GM12878 (cell line): ENCODE data around the gene ARL6. TPM values are rescaled to one million over a fixed set of nuclear protein-coding genes. Genes with fewer than 3 reads are reported as not detected.
"Not testable (repeated sequence)": the region's sequence is repeated elsewhere in the genome, so short reads cannot be mapped to it uniquely, and the experiment has no call there.

Source experiments
- ATAC-seq: fragments of 200-7000 bp; cut with Tn5 transposase; 3 replicates; pipeline ENCODE4 v1.9.1; 2020; ENCODE audit warnings: mild to moderate bottlenecking, moderate library complexity
- BruUV-seq: library from RNA; stranded (reverse); fragments of 400-500 nt; replicated peaks from 2 replicates; lab custom pipeline; 2021; lab: Mats Ljungman, UMichigan
- CTCF ChIA-PET: fragments of 300-600 bp; sonication (Branson Sonifier 250); formaldehyde crosslinking; extraction: SDS; loops from one replicate; lab custom pipeline; 2021; ENCODE audit warnings: inconsistent platforms; lab: Yijun Ruan, JAX
- POLR2A ChIA-PET: fragments of 350-600 bp; formaldehyde crosslinking; extraction: SDS; loops from one replicate; lab custom pipeline; 2021; ENCODE audit warnings: inconsistent platforms; lab: Charles Lee
- RAD21 ChIA-PET: fragments of 300-600 bp; sonication (Branson Sonifier 250); formaldehyde crosslinking; loops from one replicate; lab custom pipeline; 2023; ENCODE audit warnings: antibody characterized with exemption; ENCODE audit not compliant: unreplicated experiment; lab: Charles Lee
- SMC1A ChIA-PET: fragments of 300-600 bp; sonication (Branson Sonifier 250); formaldehyde crosslinking; loops from one replicate; lab custom pipeline; 2023; ENCODE audit not compliant: unreplicated experiment, uncharacterized antibody; lab: Charles Lee
- DNase-seq: peaks from one replicate; pipeline ENCODE4 v3.0.0-alpha.2; 2011; ENCODE audit warnings: low read depth, low spot score
- FAIRE-seq: peaks from 3 replicates; lab custom pipeline; 2011; peaks lifted over from hg19 to GRCh38; lab: Jason Lieb, UNC
- H2AFZ ChIP-seq: 2 replicates; pipeline ENCODE4 v1.6.0; 2011; ENCODE audit warnings: low read depth, low read length, control low read depth; ENCODE audit not compliant: control insufficient read depth
- H3K27ac ChIP-seq: 2 replicates; pipeline ENCODE4 v1.5.1; 2011; ENCODE audit warnings: control low read depth; ENCODE audit not compliant: control insufficient read depth, insufficient read depth
- H3K27me3 ChIP-seq, 2 experiments: replicated peaks in 1 of 2; 2 replicates each; pipeline versions ENCODE4 v1.6.0 to v1.6.1; 2011; ENCODE audit warnings: low read length in 1 of 2; ENCODE audit not compliant: control insufficient read depth in 2 of 2, insufficient read depth in 2 of 2
- H3K36me3 ChIP-seq, 2 experiments: 2 replicates each; pipeline ENCODE4 v1.5.1; 2011; ENCODE audit warnings: low read length in 1 of 2; ENCODE audit not compliant: control insufficient read depth in 2 of 2, insufficient read depth in 2 of 2
- H3K4me1 ChIP-seq: 2 replicates; pipeline ENCODE4 v1.6.1; 2011; ENCODE audit warnings: mild to moderate bottlenecking, low read length, moderate library complexity, mixed read lengths; ENCODE audit not compliant: control insufficient read depth, insufficient read depth
- H3K4me2 ChIP-seq: 2 replicates; pipeline ENCODE4 v1.6.0; 2011; ENCODE audit warnings: control low read depth; ENCODE audit not compliant: control insufficient read depth, insufficient read depth
- H3K4me3 ChIP-seq: fragments of 200-600 bp; sonication (generic); 2 replicates; pipeline ENCODE4 v1.5.1; 2016
- H3K79me2 ChIP-seq: 2 replicates; pipeline ENCODE4 v1.6.0; 2011; ENCODE audit warnings: low read length; ENCODE audit not compliant: control insufficient read depth, insufficient read depth
- H3K9ac ChIP-seq: 2 replicates; pipeline ENCODE4 v1.8.0; 2011; ENCODE audit warnings: low read length, control low read depth, mixed read lengths; ENCODE audit not compliant: control insufficient read depth, insufficient read depth
- H3K9me3 ChIP-seq: replicated peaks from 3 replicates; pipeline ENCODE4 v1.5.1; 2011; ENCODE audit warnings: mild to moderate bottlenecking, low read length; ENCODE audit not compliant: control insufficient read depth, insufficient read depth
- H4K20me1 ChIP-seq: 2 replicates; pipeline ENCODE4 v1.6.0; 2011; ENCODE audit not compliant: control insufficient read depth, insufficient read depth
- JUND ChIP-seq: IDR thresholded peaks from 2 replicates; pipeline ENCODE4 v1.6.1; 2012; ENCODE audit warnings: low read depth, mild to moderate bottlenecking, low read length, improper control_type of control experiment, moderate library complexity
- RELA ChIP-seq: fragments of 450-650 bp; IDR thresholded peaks from 2 replicates; pipeline ENCODE4 v1.8.0; 2014; ENCODE audit warnings: borderline replicate concordance; ENCODE audit not compliant: partially characterized antibody
- TAF1 ChIP-seq: IDR thresholded peaks from 2 replicates; pipeline ENCODE4 v1.6.1; 2011; ENCODE audit warnings: mild to moderate bottlenecking, low read depth, low read length, borderline replicate concordance
- WGBS: methylation state at CpG from one replicate; pipeline ENCODE4 v1.1.6; 2016; ENCODE audit warnings: low lambda C conversion rate; ENCODE audit not compliant: insufficient replicate concordance, insufficient coverage; ENCODE audit errors: missing lambda C conversion rate; 5-methylcytosine and 5-hydroxymethylcytosine counted together
- in situ Hi-C: fragments of 300-500 bp; cut with MboI; formaldehyde crosslinking; loops from 9 replicates; pipeline ENCODE4 v1.14.3; 2018; ENCODE audit warnings: mixed read lengths
- intact Hi-C: fragments of 100-400 bp; cut with micrococcal nuclease; formaldehyde crosslinking; loops from one replicate; pipeline ENCODE4 v1.14.2; 2022; ENCODE audit not compliant: unreplicated experiment
- polyA plus RNA-seq, 11 experiments: library from polyadenylated mRNA; depleted of rRNA in 4 of 11; unstranded in 6 of 11; stranded (reverse) in 5 of 11; fragments of >200 nt; fragmentation: Nextera tagmentation in 4 of 11; fragmentation: Illumina TruSeq in 1 of 11; extraction: Ambion mirVana in 4 of 11; extraction: Trizol in 1 of 11; gene quantifications; 1 replicate in 1 of 11; 2 replicates in 10 of 11; pipeline versions ENCODE4 v1.2.1 to v1.2.3, GENCODE V29; 2011 to 2016; ENCODE audit warnings: inconsistent platforms in 2 of 11, missing spikeins in 2 of 11, low read depth in 1 of 11
- total RNA-seq, 4 experiments: library from RNA; depleted of rRNA in 3 of 4; stranded (reverse); fragments of >200 nt in 3 of 4; fragmentation: Illumina TruSeq in 1 of 4; extraction: Trizol in 1 of 4; gene quantifications; 2 replicates each; pipeline versions ENCODE4 v1.2.1 to v1.2.3, GENCODE V29; 2013 to 2021
- TF ChIP-seq, protein P1 (sequence below): fragments of 450-650 bp; formaldehyde crosslinking; IDR thresholded peaks from 2 replicates; pipeline ENCODE4 v1.5.0; 2022; ENCODE audit warnings: mild to moderate bottlenecking, missing genetic modification characterization

ARL6 gene
- total and polyA plus RNA-seq, 10 of the 15 experiments (the other 5 are each of a cell fraction or from before 2014, with no cell fraction given): 2.0 to 7.3 (median 4.3) TPM

DNA sequence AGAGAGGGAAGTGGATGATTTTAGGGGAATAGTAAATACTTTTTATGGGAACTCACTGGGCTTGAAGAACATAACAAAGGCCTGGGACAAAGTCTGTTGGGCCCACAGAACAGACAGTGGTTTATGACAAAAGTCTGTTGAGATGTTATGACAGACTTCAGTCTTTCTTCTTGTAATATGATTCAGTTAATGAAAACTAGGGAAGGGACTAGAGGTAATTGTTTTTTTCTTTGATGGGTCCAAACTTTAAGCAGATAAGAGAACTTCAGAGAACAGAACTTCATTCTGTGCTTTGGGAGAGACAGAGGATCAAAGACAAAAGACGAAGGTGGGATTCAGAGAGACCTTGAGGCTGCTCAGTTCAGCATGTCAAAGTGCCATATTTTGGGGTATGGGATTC lies 66.6 kb downstream of the ARL6 start (continued):
- TF ChIP-seq, protein P1, sequence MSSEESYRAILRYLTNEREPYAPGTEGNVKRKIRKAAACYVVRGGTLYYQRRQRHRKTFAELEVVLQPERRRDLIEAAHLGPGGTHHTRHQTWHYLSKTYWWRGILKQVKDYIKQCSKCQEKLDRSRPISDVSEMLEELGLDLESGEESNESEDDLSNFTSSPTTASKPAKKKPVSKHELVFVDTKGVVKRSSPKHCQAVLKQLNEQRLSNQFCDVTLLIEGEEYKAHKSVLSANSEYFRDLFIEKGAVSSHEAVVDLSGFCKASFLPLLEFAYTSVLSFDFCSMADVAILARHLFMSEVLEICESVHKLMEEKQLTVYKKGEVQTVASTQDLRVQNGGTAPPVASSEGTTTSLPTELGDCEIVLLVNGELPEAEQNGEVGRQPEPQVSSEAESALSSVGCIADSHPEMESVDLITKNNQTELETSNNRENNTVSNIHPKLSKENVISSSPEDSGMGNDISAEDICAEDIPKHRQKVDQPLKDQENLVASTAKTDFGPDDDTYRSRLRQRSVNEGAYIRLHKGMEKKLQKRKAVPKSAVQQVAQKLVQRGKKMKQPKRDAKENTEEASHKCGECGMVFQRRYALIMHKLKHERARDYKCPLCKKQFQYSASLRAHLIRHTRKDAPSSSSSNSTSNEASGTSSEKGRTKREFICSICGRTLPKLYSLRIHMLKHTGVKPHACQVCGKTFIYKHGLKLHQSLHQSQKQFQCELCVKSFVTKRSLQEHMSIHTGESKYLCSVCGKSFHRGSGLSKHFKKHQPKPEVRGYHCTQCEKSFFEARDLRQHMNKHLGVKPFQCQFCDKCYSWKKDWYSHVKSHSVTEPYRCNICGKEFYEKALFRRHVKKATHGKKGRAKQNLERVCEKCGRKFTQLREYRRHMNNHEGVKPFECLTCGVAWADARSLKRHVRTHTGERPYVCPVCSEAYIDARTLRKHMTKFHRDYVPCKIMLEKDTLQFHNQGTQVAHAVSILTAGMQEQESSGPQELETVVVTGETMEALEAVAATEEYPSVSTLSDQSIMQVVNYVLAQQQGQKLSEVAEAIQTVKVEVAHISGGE (CRISPR knock-in tag): no peak
- TF ChIP-seq JUND: no peak
- no peak for TF ChIP-seq RELA
- no peak for TF ChIP-seq TAF1

DNA sequence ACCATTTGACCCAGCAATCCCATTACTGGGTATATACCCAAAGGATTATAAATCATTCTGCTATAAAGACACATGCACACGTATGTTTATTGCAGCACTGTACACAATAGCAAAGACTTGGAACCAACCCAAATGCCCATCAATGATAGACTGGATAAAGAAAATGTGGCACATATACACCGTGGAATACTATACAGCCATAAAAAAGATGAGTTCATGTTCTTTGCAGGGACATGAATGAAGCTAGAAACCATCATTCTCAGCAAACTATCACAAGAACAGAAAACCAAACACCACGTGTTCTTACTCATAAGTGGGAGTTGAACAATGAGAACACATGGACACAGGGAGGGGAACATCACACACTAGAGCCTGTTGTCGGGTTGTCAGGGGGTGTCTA lies 68.6 kb downstream of the ARL6 start:
- BruUV-seq, H3K4me3 ChIP-seq, H3K27me3 ChIP-seq, H4K20me1 ChIP-seq, H3K4me2 ChIP-seq, H3K36me3 ChIP-seq, H3K4me1 ChIP-seq, H3K27ac ChIP-seq, intact Hi-C loops, H3K79me2 ChIP-seq, DNase-seq, H3K9me3 ChIP-seq, POLR2A ChIA-PET, RAD21 ChIA-PET, H2AFZ ChIP-seq, ATAC-seq, SMC1A ChIA-PET, FAIRE-seq, in situ Hi-C loops, CTCF ChIA-PET, H3K9ac ChIP-seq: not testable (repeated sequence)
- 77% methylated on average over 4 of the region's 4 CpGs for WGBS
